ENCODE results near the gene AMN.

DNA sequence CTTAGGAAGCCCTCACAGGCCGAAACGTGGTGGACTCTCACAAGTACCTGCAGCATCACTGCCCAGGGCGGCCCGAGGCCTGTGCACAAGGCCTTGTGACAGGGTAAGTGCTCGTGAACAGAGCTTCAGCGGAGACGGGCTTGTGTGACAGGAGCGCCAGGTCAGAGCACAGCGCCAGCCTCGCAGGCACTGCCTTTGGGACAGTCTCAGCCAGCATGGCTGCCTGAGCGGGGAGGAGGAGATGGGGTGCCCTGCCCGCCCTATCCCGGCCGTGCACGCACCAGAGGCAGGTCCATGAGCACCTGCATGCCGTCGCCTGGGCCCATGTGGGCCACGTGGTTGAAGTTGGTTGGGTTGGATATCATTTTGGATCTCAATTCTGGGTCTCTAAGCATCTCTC is 16.9 kb downstream of the AMN start:
- TF ChIP-seq POLR2AphosphoS5 (IDR thresholded peaks at IDR 0.05) (no peak), EP300 (IDR thresholded peaks at IDR 0.05) (no peak), POLR2A (IDR thresholded peaks at IDR 0.05) (no peak)
- TF ChIP-seq, protein P1, sequence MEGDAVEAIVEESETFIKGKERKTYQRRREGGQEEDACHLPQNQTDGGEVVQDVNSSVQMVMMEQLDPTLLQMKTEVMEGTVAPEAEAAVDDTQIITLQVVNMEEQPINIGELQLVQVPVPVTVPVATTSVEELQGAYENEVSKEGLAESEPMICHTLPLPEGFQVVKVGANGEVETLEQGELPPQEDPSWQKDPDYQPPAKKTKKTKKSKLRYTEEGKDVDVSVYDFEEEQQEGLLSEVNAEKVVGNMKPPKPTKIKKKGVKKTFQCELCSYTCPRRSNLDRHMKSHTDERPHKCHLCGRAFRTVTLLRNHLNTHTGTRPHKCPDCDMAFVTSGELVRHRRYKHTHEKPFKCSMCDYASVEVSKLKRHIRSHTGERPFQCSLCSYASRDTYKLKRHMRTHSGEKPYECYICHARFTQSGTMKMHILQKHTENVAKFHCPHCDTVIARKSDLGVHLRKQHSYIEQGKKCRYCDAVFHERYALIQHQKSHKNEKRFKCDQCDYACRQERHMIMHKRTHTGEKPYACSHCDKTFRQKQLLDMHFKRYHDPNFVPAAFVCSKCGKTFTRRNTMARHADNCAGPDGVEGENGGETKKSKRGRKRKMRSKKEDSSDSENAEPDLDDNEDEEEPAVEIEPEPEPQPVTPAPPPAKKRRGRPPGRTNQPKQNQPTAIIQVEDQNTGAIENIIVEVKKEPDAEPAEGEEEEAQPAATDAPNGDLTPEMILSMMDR (IDR thresholded peaks at IDR 0.05) = no peak

All from gastroesophageal sphincter (tissue), 3 donors.